ENCODE measurements around the gene NCAPD3.
"Not testable (repeated sequence)": the region's sequence is repeated elsewhere in the genome, so short reads cannot be mapped to it uniquely, and the experiment has no call there.

Gene NCAPD3

GRCh38 chr11:134132808-134133207 is 91.0 kb downstream of the NCAPD3 start:
- peak; percentile 38 for DNase-seq (ENCODE audit: low read depth)

- peak; percentile 10 for DNase-seq (ENCODE audit: low read depth)
These were observed 92.0 kb downstream of the NCAPD3 start for GRCh38 chr11:134131628-134132244.

- peak; percentile 94 for DNase-seq (ENCODE audit: low read depth)
These were observed 97.4 kb downstream of the NCAPD3 start for GRCh38 chr11:134126217-134126822.

GRCh38 chr11:134125507-134125906 is 98.3 kb downstream of the NCAPD3 start:
- DNase-seq (ENCODE audit: low read depth) = peak; percentile 22

GRCh38 chr11:134124660-134125451 is 98.9 kb downstream of the NCAPD3 start:
- DNase-seq (ENCODE audit: low read depth) = peak; percentile 55

DNA sequence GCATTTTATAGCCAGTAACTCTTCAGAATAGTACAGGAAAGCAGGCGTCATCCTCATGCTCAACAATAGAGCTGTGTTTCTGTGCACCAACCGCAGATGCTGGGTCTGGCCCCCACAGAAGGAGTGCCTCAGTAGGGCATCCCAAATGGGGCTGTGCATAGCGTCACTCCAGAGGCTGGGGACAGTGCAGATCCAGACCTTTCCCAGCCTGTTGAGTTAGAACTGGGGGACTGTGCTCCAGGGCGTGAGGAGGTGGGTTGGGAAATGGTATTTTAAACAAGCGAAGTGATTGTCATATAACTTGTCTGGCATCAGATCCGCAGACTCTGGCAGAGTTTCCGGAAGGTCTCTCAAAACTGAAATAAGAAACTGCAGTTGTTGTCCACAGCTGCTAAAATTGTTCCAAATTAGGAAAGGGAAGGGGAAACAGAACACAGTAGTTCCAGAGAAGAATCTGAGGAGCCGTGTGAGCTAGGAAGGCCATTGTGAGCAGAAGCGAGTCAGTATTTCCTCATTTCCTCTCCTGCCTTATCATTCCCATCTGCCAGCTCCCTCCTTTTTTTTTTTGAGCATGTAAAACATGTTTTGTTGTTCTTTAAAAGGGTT is 102.7 kb downstream of the NCAPD3 start:
- peak; percentile 56 for DNase-seq (ENCODE audit: low read depth)

GRCh38 chr11:134120143-134120850 is 103.5 kb downstream of the NCAPD3 start:
- DNase-seq (ENCODE audit: low read depth) = peak; percentile 80

DNA sequence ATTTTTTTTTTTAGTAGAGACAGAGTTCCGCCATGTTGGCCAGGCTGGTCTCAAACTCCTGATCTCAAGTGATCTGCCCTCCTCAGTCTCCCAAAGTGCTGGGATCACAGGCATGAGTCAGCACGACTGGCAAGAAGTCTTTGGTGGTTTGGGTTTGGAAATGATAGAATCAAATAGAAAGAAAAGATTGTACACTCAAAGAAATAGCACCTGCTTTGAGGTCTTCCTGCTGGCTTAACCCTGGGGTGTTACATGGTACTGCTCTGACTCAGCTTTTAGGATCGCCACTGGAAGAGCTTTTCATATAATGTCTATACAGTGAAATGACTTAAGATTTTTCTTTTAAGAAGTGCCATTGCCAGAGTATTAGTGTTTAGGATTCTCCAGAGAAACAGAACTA is 104.7 kb downstream of the NCAPD3 start:
- peak; percentile 79 for DNase-seq (ENCODE audit: low read depth)

- no peak for DNase-seq (ENCODE audit: low read depth)
These were observed 105.8 kb downstream of the NCAPD3 start for GRCh38 chr11:134118006-134118405.

GRCh38 chr11:134116210-134116609 is 107.6 kb downstream of the NCAPD3 start:
- DNase-seq (ENCODE audit: low read depth) = no peak

DNA sequence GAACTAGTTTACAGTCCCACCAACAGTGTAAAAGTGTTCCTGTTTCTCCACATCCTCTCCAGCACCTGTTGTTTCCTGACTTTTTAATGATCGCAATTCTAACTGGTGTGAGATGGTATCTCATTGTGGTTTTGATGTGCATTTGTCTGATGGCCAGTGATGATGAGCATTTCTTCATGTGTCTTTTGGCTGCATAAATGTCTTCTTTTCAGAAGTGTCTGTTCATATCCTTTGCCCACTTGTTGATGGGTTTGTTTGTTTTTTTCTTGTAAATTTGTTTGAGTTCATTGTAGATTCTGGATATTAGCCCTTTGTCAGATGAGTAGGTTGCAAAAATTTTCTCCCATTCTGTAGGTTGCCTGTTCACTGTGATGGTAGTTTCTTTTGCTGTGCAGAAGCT is 110.0 kb downstream of the NCAPD3 start:
- not testable (repeated sequence) for DNase-seq (ENCODE audit: low read depth)

DNA sequence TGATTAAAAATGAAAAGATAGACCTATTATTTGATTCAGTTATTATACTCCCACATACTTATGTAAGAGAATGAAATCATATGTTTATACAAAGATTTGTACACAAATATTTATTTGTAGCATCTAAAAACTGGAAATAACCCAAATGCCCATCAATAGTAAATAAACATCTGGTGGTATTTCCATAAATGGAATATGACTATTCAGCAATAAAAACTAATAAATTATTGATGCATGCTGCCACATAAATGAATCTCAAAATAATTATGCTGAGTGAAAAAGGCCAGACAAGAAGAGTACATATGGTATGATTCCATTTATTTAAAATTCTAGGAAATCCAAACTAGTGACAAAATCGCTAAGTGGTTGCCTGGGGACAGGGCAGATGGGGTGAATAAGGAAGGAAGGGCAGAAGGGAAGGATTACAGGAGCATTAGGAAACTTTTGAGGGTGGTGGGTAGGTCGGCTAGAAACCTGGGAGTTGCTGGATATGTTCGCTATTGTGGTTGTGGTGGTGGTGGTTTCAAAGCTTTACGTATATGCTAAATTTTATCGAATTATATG is 113.4 kb downstream of the NCAPD3 start:
- no peak for DNase-seq (ENCODE audit: low read depth)
